ENCODE data around the gene CRCP. TPM values are rescaled to one million over a fixed set of nuclear protein-coding genes. Genes with fewer than 3 reads are reported as not detected.

The CRCP gene
- total and polyA plus RNA-seq, 2 of the 13 experiments (the other 11 are each of a cell fraction or from before 2014, with no cell fraction given) = 22.7 to 31.0 TPM

DNA sequence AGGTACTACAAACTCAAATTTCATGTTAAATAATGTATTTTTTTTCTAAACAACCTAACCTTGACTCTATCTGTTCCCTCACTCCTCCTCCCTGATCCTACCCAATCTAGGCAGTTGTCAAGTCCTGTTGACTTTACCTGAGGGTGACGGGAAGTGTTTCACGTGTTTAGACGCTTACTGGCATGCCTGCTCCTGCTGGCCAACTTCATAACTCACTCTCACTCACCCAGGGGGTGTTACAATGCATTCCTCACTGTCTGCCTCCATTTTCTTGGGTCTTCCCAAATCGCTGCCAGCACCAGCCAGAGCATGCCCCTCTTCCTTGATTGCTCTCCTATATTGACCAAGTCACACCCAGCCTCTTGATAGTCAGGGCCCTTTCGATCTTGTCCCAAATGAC lies 28.3 kb downstream of the CRCP start (continued):
- TF ChIP-seq, protein P1, sequence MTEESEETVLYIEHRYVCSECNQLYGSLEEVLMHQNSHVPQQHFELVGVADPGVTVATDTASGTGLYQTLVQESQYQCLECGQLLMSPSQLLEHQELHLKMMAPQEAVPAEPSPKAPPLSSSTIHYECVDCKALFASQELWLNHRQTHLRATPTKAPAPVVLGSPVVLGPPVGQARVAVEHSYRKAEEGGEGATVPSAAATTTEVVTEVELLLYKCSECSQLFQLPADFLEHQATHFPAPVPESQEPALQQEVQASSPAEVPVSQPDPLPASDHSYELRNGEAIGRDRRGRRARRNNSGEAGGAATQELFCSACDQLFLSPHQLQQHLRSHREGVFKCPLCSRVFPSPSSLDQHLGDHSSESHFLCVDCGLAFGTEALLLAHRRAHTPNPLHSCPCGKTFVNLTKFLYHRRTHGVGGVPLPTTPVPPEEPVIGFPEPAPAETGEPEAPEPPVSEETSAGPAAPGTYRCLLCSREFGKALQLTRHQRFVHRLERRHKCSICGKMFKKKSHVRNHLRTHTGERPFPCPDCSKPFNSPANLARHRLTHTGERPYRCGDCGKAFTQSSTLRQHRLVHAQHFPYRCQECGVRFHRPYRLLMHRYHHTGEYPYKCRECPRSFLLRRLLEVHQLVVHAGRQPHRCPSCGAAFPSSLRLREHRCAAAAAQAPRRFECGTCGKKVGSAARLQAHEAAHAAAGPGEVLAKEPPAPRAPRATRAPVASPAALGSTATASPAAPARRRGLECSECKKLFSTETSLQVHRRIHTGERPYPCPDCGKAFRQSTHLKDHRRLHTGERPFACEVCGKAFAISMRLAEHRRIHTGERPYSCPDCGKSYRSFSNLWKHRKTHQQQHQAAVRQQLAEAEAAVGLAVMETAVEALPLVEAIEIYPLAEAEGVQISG (CRISPR knock-in tag; IDR thresholded peaks at IDR 0.05) = peak; percentile 44; the same call in 1 of the 2 replicates
- TF ChIP-seq, protein P2, sequence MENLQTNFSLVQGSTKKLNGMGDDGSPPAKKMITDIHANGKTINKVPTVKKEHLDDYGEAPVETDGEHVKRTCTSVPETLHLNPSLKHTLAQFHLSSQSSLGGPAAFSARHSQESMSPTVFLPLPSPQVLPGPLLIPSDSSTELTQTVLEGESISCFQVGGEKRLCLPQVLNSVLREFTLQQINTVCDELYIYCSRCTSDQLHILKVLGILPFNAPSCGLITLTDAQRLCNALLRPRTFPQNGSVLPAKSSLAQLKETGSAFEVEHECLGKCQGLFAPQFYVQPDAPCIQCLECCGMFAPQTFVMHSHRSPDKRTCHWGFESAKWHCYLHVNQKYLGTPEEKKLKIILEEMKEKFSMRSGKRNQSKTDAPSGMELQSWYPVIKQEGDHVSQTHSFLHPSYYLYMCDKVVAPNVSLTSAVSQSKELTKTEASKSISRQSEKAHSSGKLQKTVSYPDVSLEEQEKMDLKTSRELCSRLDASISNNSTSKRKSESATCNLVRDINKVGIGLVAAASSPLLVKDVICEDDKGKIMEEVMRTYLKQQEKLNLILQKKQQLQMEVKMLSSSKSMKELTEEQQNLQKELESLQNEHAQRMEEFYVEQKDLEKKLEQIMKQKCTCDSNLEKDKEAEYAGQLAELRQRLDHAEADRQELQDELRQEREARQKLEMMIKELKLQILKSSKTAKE (CRISPR knock-in tag; IDR thresholded peaks at IDR 0.05; ENCODE audit: borderline replicate concordance) = peak; percentile 54; the same call in 1 of the 2 replicates
- TF ChIP-seq KLF12 (CRISPR knock-in tag; IDR thresholded peaks at IDR 0.05; ENCODE audit: borderline replicate concordance) = no peak
- TF ChIP-seq HOXA5 (CRISPR knock-in tag; IDR thresholded peaks at IDR 0.05) = 0 out of 2 replicates have a peak, but pooled peaks have one; percentile 33
- no peak for TF ChIP-seq SMARCC2 (IDR thresholded peaks at IDR 0.05)
- no peak for TF ChIP-seq GTF2F1 (IDR thresholded peaks at IDR 0.05; ENCODE audit: low read length)
- TF ChIP-seq POLR2AphosphoS5 (IDR thresholded peaks at IDR 0.05; ENCODE audit: low read depth, low read length) = no peak
- no peak for TF ChIP-seq ZFP82 (CRISPR knock-in tag; IDR thresholded peaks at IDR 0.05; ENCODE audit: borderline replicate concordance)
- TF ChIP-seq ZNF670 (CRISPR knock-in tag; IDR thresholded peaks at IDR 0.05; ENCODE audit: borderline replicate concordance) = no peak
- TF ChIP-seq, protein P3, sequence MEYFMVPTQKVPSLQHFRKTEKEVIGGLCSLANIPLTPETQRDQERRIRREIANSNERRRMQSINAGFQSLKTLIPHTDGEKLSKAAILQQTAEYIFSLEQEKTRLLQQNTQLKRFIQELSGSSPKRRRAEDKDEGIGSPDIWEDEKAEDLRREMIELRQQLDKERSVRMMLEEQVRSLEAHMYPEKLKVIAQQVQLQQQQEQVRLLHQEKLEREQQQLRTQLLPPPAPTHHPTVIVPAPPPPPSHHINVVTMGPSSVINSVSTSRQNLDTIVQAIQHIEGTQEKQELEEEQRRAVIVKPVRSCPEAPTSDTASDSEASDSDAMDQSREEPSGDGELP (IDR thresholded peaks at IDR 0.05; ENCODE audit: borderline replicate concordance, low read depth) = peak; percentile 35; the same call in 1 of the 2 replicates
- TF ChIP-seq NFKBIZ (CRISPR knock-in tag; IDR thresholded peaks at IDR 0.05) = peak; percentile 84; the same call in 1 of the 2 replicates
- TF ChIP-seq TSC22D2 (CRISPR knock-in tag; IDR thresholded peaks at IDR 0.05; ENCODE audit: borderline replicate concordance) = peak; percentile 74; the same call in 1 of the 2 replicates
- TF ChIP-seq, protein P4, sequence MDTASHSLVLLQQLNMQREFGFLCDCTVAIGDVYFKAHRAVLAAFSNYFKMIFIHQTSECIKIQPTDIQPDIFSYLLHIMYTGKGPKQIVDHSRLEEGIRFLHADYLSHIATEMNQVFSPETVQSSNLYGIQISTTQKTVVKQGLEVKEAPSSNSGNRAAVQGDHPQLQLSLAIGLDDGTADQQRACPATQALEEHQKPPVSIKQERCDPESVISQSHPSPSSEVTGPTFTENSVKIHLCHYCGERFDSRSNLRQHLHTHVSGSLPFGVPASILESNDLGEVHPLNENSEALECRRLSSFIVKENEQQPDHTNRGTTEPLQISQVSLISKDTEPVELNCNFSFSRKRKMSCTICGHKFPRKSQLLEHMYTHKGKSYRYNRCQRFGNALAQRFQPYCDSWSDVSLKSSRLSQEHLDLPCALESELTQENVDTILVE (CRISPR knock-in tag; IDR thresholded peaks at IDR 0.05) = peak; percentile 85
- TF ChIP-seq, protein P5, sequence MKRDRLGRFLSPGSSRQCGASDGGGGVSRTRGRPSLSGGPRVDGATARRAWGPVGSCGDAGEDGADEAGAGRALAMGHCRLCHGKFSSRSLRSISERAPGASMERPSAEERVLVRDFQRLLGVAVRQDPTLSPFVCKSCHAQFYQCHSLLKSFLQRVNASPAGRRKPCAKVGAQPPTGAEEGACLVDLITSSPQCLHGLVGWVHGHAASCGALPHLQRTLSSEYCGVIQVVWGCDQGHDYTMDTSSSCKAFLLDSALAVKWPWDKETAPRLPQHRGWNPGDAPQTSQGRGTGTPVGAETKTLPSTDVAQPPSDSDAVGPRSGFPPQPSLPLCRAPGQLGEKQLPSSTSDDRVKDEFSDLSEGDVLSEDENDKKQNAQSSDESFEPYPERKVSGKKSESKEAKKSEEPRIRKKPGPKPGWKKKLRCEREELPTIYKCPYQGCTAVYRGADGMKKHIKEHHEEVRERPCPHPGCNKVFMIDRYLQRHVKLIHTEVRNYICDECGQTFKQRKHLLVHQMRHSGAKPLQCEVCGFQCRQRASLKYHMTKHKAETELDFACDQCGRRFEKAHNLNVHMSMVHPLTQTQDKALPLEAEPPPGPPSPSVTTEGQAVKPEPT (CRISPR knock-in tag; IDR thresholded peaks at IDR 0.05; ENCODE audit: low read depth) = no peak
- TF ChIP-seq, protein P6, sequence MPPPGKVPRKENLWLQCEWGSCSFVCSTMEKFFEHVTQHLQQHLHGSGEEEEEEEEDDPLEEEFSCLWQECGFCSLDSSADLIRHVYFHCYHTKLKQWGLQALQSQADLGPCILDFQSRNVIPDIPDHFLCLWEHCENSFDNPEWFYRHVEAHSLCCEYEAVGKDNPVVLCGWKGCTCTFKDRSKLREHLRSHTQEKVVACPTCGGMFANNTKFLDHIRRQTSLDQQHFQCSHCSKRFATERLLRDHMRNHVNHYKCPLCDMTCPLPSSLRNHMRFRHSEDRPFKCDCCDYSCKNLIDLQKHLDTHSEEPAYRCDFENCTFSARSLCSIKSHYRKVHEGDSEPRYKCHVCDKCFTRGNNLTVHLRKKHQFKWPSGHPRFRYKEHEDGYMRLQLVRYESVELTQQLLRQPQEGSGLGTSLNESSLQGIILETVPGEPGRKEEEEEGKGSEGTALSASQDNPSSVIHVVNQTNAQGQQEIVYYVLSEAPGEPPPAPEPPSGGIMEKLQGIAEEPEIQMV (CRISPR knock-in tag; IDR thresholded peaks at IDR 0.05; ENCODE audit: low read depth) = no peak

All from HepG2 (cell line).